Measurements from ENCODE around the gene TNFRSF12A.
"Not testable (repeated sequence)": the region's sequence is repeated elsewhere in the genome, so short reads cannot be mapped to it uniquely, and the experiment has no call there.

TNFRSF12A gene

GRCh38 chr16:3050487-3050886 lies 30.3 kb downstream of the TNFRSF12A start:
- WGBS (ENCODE audit: insufficient coverage, insufficient read length) = no CpG with 5 or more reads among the region's 5 CpGs
- H3K4me3 ChIP-seq (ENCODE audit: low read length) = no peak overlapping the region
- H3K9me3 ChIP-seq (ENCODE audit: control insufficient read depth, insufficient read depth, low read length) = no peaks in the 10 kb centered on the region
- no peaks in the 10 kb centered on the region for H3K4me1 ChIP-seq (ENCODE audit: control insufficient read depth, insufficient read depth, low read length)
- no peaks in the 10 kb centered on the region for H3K27me3 ChIP-seq (ENCODE audit: control insufficient read depth, insufficient read depth, low read length)
- H3K27ac ChIP-seq (ENCODE audit: low read length) = no peak overlapping the region
- 0 out of 2 replicates have a peak, but pooled peaks cover 3% of the 10 kb centered on the region for H3K36me3 ChIP-seq (ENCODE audit: control insufficient read depth, insufficient read depth, low read length)
- DNase-seq (ENCODE audit: low read depth, low spot score) = no peak

- H3K9me3 ChIP-seq (ENCODE audit: control insufficient read depth, insufficient read depth, low read length) = no peaks in the 10 kb centered on the region
- no peak for DNase-seq (ENCODE audit: low read depth, low spot score)
- no peaks in the 10 kb centered on the region for H3K4me1 ChIP-seq (ENCODE audit: control insufficient read depth, insufficient read depth, low read length)
- H3K4me3 ChIP-seq (ENCODE audit: low read length) = no peak overlapping the region
- no peak overlapping the region for H3K27ac ChIP-seq (ENCODE audit: low read length)
- no peaks in the 10 kb centered on the region for H3K27me3 ChIP-seq (ENCODE audit: control insufficient read depth, insufficient read depth, low read length)
- WGBS (ENCODE audit: insufficient coverage, insufficient read length) = 100% methylated on average over 2 of the region's 4 CpGs
- 0 out of 2 replicates have a peak, but pooled peaks cover 3% of the 10 kb centered on the region for H3K36me3 ChIP-seq (ENCODE audit: control insufficient read depth, insufficient read depth, low read length)
Measured at GRCh38 chr16:3051009-3051408, 30.8 kb downstream of the TNFRSF12A start.

- no peaks in the 10 kb centered on the region for H3K27me3 ChIP-seq (ENCODE audit: control insufficient read depth, insufficient read depth, low read length)
- no peak overlapping the region for H3K4me3 ChIP-seq (ENCODE audit: low read length)
- no CpG with 5 or more reads among the region's 9 CpGs for WGBS (ENCODE audit: insufficient coverage, insufficient read length)
- 0 out of 2 replicates have a peak, but pooled peaks cover 3% of the 10 kb centered on the region for H3K36me3 ChIP-seq (ENCODE audit: control insufficient read depth, insufficient read depth, low read length)
- no peak for DNase-seq (ENCODE audit: low read depth, low spot score)
- no peaks in the 10 kb centered on the region for H3K4me1 ChIP-seq (ENCODE audit: control insufficient read depth, insufficient read depth, low read length)
- H3K27ac ChIP-seq (ENCODE audit: low read length) = no peak overlapping the region
- H3K9me3 ChIP-seq (ENCODE audit: control insufficient read depth, insufficient read depth, low read length) = no peaks in the 10 kb centered on the region
Measured at GRCh38 chr16:3051494-3051893, 31.3 kb downstream of the TNFRSF12A start.

- H3K27ac ChIP-seq (ENCODE audit: low read length); H3K27me3 ChIP-seq (ENCODE audit: control insufficient read depth, insufficient read depth, low read length); DNase-seq (ENCODE audit: low read depth, low spot score); H3K9me3 ChIP-seq (ENCODE audit: control insufficient read depth, insufficient read depth, low read length); H3K36me3 ChIP-seq (ENCODE audit: control insufficient read depth, insufficient read depth, low read length); H3K4me3 ChIP-seq (ENCODE audit: low read length); H3K4me1 ChIP-seq (ENCODE audit: control insufficient read depth, insufficient read depth, low read length): not testable (repeated sequence)
- no CpG with 5 or more reads among the region's 12 CpGs for WGBS (ENCODE audit: insufficient coverage, insufficient read length)
Measured at GRCh38 chr16:3052571-3053329, 32.6 kb downstream of the TNFRSF12A start.

- not testable (repeated sequence) for H3K4me3 ChIP-seq (ENCODE audit: low read length); H3K4me1 ChIP-seq (ENCODE audit: control insufficient read depth, insufficient read depth, low read length); H3K27ac ChIP-seq (ENCODE audit: low read length); H3K27me3 ChIP-seq (ENCODE audit: control insufficient read depth, insufficient read depth, low read length); H3K36me3 ChIP-seq (ENCODE audit: control insufficient read depth, insufficient read depth, low read length); H3K9me3 ChIP-seq (ENCODE audit: control insufficient read depth, insufficient read depth, low read length); DNase-seq (ENCODE audit: low read depth, low spot score)
- no CpG with 5 or more reads among the region's 13 CpGs for WGBS (ENCODE audit: insufficient coverage, insufficient read length)
Measured at GRCh38 chr16:3053330-3053710, 33.2 kb downstream of the TNFRSF12A start.

- no peaks in the 10 kb centered on the region for H3K27me3 ChIP-seq (ENCODE audit: control insufficient read depth, insufficient read depth, low read length)
- no peak overlapping the region for H3K4me3 ChIP-seq (ENCODE audit: low read length)
- no peaks in the 10 kb centered on the region for H3K9me3 ChIP-seq (ENCODE audit: control insufficient read depth, insufficient read depth, low read length)
- 0 out of 2 replicates have a peak, but pooled peaks cover under 1% of the 10 kb centered on the region for H3K36me3 ChIP-seq (ENCODE audit: control insufficient read depth, insufficient read depth, low read length)
- WGBS (ENCODE audit: insufficient coverage, insufficient read length) = no CpG with 5 or more reads among the region's 17 CpGs
- no peak overlapping the region for H3K27ac ChIP-seq (ENCODE audit: low read length)
- H3K4me1 ChIP-seq (ENCODE audit: control insufficient read depth, insufficient read depth, low read length) = peaks cover 4% of the 10 kb centered on the region
- DNase-seq (ENCODE audit: low read depth, low spot score) = no peak
Measured at GRCh38 chr16:3054965-3055733, 35.0 kb downstream of the TNFRSF12A start.

- not testable (repeated sequence) for H3K27ac ChIP-seq (ENCODE audit: low read length); DNase-seq (ENCODE audit: low read depth, low spot score); H3K4me1 ChIP-seq (ENCODE audit: control insufficient read depth, insufficient read depth, low read length); H3K4me3 ChIP-seq (ENCODE audit: low read length); H3K27me3 ChIP-seq (ENCODE audit: control insufficient read depth, insufficient read depth, low read length); H3K36me3 ChIP-seq (ENCODE audit: control insufficient read depth, insufficient read depth, low read length); H3K9me3 ChIP-seq (ENCODE audit: control insufficient read depth, insufficient read depth, low read length)
- no CpG with 5 or more reads among the region's 9 CpGs for WGBS (ENCODE audit: insufficient coverage, insufficient read length)
Measured at GRCh38 chr16:3055734-3056115, 35.6 kb downstream of the TNFRSF12A start.

- no peak for DNase-seq (ENCODE audit: low read depth, low spot score)
- no peaks in the 10 kb centered on the region for H3K27me3 ChIP-seq (ENCODE audit: control insufficient read depth, insufficient read depth, low read length)
- H3K4me1 ChIP-seq (ENCODE audit: control insufficient read depth, insufficient read depth, low read length) = peaks cover 4% of the 10 kb centered on the region
- no peak overlapping the region for H3K4me3 ChIP-seq (ENCODE audit: low read length)
- no peak overlapping the region for H3K27ac ChIP-seq (ENCODE audit: low read length)
- no peaks in the 10 kb centered on the region for H3K9me3 ChIP-seq (ENCODE audit: control insufficient read depth, insufficient read depth, low read length)
- no peaks in the 10 kb centered on the region for H3K36me3 ChIP-seq (ENCODE audit: control insufficient read depth, insufficient read depth, low read length)
- no CpG with 5 or more reads among the region's 19 CpGs for WGBS (ENCODE audit: insufficient coverage, insufficient read length)
Measured at GRCh38 chr16:3056336-3057180, 36.4 kb downstream of the TNFRSF12A start.

- peaks cover 4% of the 10 kb centered on the region for H3K4me1 ChIP-seq (ENCODE audit: control insufficient read depth, insufficient read depth, low read length)
- H3K9me3 ChIP-seq (ENCODE audit: control insufficient read depth, insufficient read depth, low read length) = no peaks in the 10 kb centered on the region
- no peak overlapping the region; the same call in 1 of the 2 replicates for H3K4me3 ChIP-seq (ENCODE audit: low read length)
- DNase-seq (ENCODE audit: low read depth, low spot score) = no peak
- WGBS (ENCODE audit: insufficient coverage, insufficient read length) = no CpG with 5 or more reads among the region's 22 CpGs
- no peaks in the 10 kb centered on the region for H3K36me3 ChIP-seq (ENCODE audit: control insufficient read depth, insufficient read depth, low read length)
- H3K27ac ChIP-seq (ENCODE audit: low read length) = no peak overlapping the region
- H3K27me3 ChIP-seq (ENCODE audit: control insufficient read depth, insufficient read depth, low read length) = no peaks in the 10 kb centered on the region
Measured at GRCh38 chr16:3057181-3058138, 37.3 kb downstream of the TNFRSF12A start.

Measured in iPS DF 6.9 (cell line).